SK-N-SH (cell line): ENCODE data around the gene NHS. TPM values are rescaled to one million over a fixed set of nuclear protein-coding genes. Genes with fewer than 3 reads are reported as not detected.

Experiments used
- CTCF ChIA-PET: fragments of 300-600, 350-600 bp; formaldehyde crosslinking; extraction: SDS; loops from one replicate; lab custom pipeline; 2021; lab: Yijun Ruan, JAX
- POLR2A ChIA-PET: fragments of 350-600 bp; sonication (Branson Sonifier 250); formaldehyde crosslinking; extraction: SDS; loops from one replicate; lab custom pipeline; 2020; ENCODE audit warnings: antibody characterized with exemption, inconsistent platforms; lab: Yijun Ruan, JAX
- DNase-seq: peaks from one replicate; pipeline ENCODE4 v3.0.0; 2012
- H2AFZ ChIP-seq: fragments of 200-600 bp; sonication (generic); 2 replicates; pipeline ENCODE4 v1.8.1; 2016; ENCODE audit warnings: antibody characterized with exemption, mild to moderate bottlenecking, low read depth
- H3F3A ChIP-seq: fragments of 200-600 bp; sonication (generic); replicated peaks from 2 replicates; pipeline ENCODE3; 2016; ENCODE audit warnings: antibody characterized with exemption, mild to moderate bottlenecking; ENCODE audit not compliant: insufficient read depth
- H3K27ac ChIP-seq, 2 experiments: fragments of 200-500 bp in 1 of 2; fragments of 200-600 bp in 1 of 2; sonication (Bioruptor generic) in 1 of 2; sonication (generic), shearing (Covaris generic) in 1 of 2; 2 replicates each; pipeline versions ENCODE4 v1.5.1 to v1.6.1; 2014 to 2016; ENCODE audit warnings: low read depth in 2 of 2, inconsistent platforms in 1 of 2, low read length in 1 of 2, mild to moderate bottlenecking in 1 of 2, mixed read lengths in 1 of 2
- H3K27me3 ChIP-seq: fragments of 200-600 bp; sonication (generic), shearing (Covaris generic); 2 replicates; pipeline ENCODE4 v1.6.1; 2016; ENCODE audit warnings: mixed run types; ENCODE audit not compliant: insufficient read depth
- H3K36me3 ChIP-seq, 2 experiments: fragments of 200-500 bp in 1 of 2; fragments of 200-600 bp in 1 of 2; sonication (Bioruptor generic) in 1 of 2; sonication (generic) in 1 of 2; replicated peaks in 1 of 2; 2 replicates each; pipeline versions ENCODE3 to v1.5.1; 2014 to 2016; ENCODE audit warnings: low read length in 1 of 2, mild to moderate bottlenecking in 1 of 2; ENCODE audit not compliant: insufficient read depth in 2 of 2, control insufficient read depth in 1 of 2
- H3K4me1 ChIP-seq, 2 experiments: fragments of 200-500 bp in 1 of 2; fragments of 200-600 bp in 1 of 2; sonication (Bioruptor generic) in 1 of 2; sonication (generic), shearing (Covaris generic) in 1 of 2; 2 replicates each; pipeline versions ENCODE4 v1.5.1 to v1.6.1; 2014 to 2016; ENCODE audit warnings: low read depth in 1 of 2, low read length in 1 of 2, mixed run types in 1 of 2; ENCODE audit not compliant: insufficient read depth in 2 of 2, control insufficient read depth in 1 of 2
- H3K4me2 ChIP-seq: fragments of 200-600 bp; sonication (generic), shearing (Covaris generic); 2 replicates; pipeline ENCODE4 v1.6.1; 2017; ENCODE audit warnings: mixed run types
- H3K4me3 ChIP-seq, 2 experiments: fragments of 200-500 bp in 1 of 2; fragments of 200-600 bp in 1 of 2; sonication (Bioruptor generic) in 1 of 2; sonication (generic), shearing (Covaris generic) in 1 of 2; 2 replicates each; pipeline versions ENCODE4 v1.5.1 to v1.8.1; 2014 to 2016; ENCODE audit warnings: low read depth in 2 of 2, inconsistent platforms in 1 of 2, low read length in 1 of 2, mild to moderate bottlenecking in 1 of 2, mixed read lengths in 1 of 2, moderate library complexity in 1 of 2
- H3K79me2 ChIP-seq: fragments of 200-600 bp; sonication (generic); 2 replicates; pipeline ENCODE4 v1.8.1; 2017; ENCODE audit warnings: mild to moderate bottlenecking; ENCODE audit not compliant: insufficient read depth
- H3K9ac ChIP-seq: fragments of 200-600 bp; sonication (generic); 2 replicates; pipeline ENCODE4 v1.6.1; 2017; ENCODE audit warnings: mixed run types
- H3K9me2 ChIP-seq: fragments of 200-600 bp; sonication (generic); 2 replicates; pipeline ENCODE4 v1.6.1; 2017; ENCODE audit warnings: mixed run types
- H3K9me3 ChIP-seq: fragments of 200-600 bp; sonication (generic); 2 replicates; pipeline ENCODE4 v1.6.1; 2017; ENCODE audit warnings: mixed run types, mild to moderate bottlenecking, moderate library complexity
- H4K20me1 ChIP-seq: fragments of 200-600 bp; sonication (generic); 2 replicates; pipeline ENCODE4 v1.6.1; 2017; ENCODE audit warnings: mild to moderate bottlenecking, mixed run types; ENCODE audit not compliant: insufficient read depth
- CHD2 ChIP-seq: fragments of 150-350 bp; IDR thresholded peaks from 2 replicates; pipeline ENCODE4 v1.6.1; 2018; ENCODE audit warnings: low read length; ENCODE audit not compliant: partially characterized antibody
- EP300 ChIP-seq, 2 experiments: IDR thresholded peaks; 2 replicates each; pipeline versions ENCODE4 v1.4.0 to v1.6.1; 2012; ENCODE audit warnings: borderline replicate concordance in 1 of 2, low read depth in 1 of 2, low read length in 1 of 2
- FOXJ3 ChIP-seq: sonication (generic); formaldehyde crosslinking; IDR thresholded peaks from 2 replicates; pipeline ENCODE4 v1.5.1; 2020; ENCODE audit warnings: mild to moderate bottlenecking, missing genetic modification reagents
- FOXM1 ChIP-seq: IDR thresholded peaks from 2 replicates; pipeline ENCODE4 v1.4.0; 2012; ENCODE audit warnings: low read depth, mild to moderate bottlenecking
- GABPA ChIP-seq: IDR thresholded peaks from 2 replicates; pipeline ENCODE4 v1.4.0; 2012; ENCODE audit warnings: low read depth, mild to moderate bottlenecking
- GATA2 ChIP-seq: sonication (generic); formaldehyde crosslinking; IDR thresholded peaks from 2 replicates; pipeline ENCODE4 v1.5.0; 2020; ENCODE audit warnings: mild to moderate bottlenecking, missing genetic modification reagents
- MAX ChIP-seq: IDR thresholded peaks from 2 replicates; pipeline ENCODE4 v1.4.0; 2012; ENCODE audit warnings: low read depth
- MEF2A ChIP-seq: IDR thresholded peaks from 2 replicates; pipeline ENCODE4 v1.4.0; 2012; ENCODE audit warnings: low read depth, borderline replicate concordance
- MXI1 ChIP-seq: IDR thresholded peaks from 2 replicates; pipeline ENCODE4 v1.6.1; 2012; ENCODE audit warnings: mild to moderate bottlenecking, low read depth, low read length, improper control_type of control experiment
- NFIC ChIP-seq: IDR thresholded peaks from 2 replicates; pipeline ENCODE4 v1.4.0; 2012; ENCODE audit warnings: borderline replicate concordance
- POLR2AphosphoS5 ChIP-seq: IDR thresholded peaks from 2 replicates; pipeline ENCODE4 v1.6.1; 2012; ENCODE audit warnings: low read depth, low read length
- RAD21 ChIP-seq: IDR thresholded peaks from 2 replicates; pipeline ENCODE4 v1.6.1; 2012; ENCODE audit warnings: mild to moderate bottlenecking, low read length
- RFX5 ChIP-seq: IDR thresholded peaks from 2 replicates; pipeline ENCODE4 v1.6.1; 2012; ENCODE audit warnings: mild to moderate bottlenecking, improper control_type of control experiment, low read length
- SIN3A ChIP-seq: IDR thresholded peaks from 2 replicates; pipeline ENCODE4 v1.6.1; 2012; ENCODE audit warnings: low read depth, mild to moderate bottlenecking, low read length, moderate library complexity, borderline replicate concordance
- SMC3 ChIP-seq: IDR thresholded peaks from 2 replicates; pipeline ENCODE4 v1.6.1; 2012; ENCODE audit warnings: low read depth, low read length, improper control_type of control experiment
- TAF1 ChIP-seq: IDR thresholded peaks from 2 replicates; pipeline ENCODE4 v1.6.1; 2012; ENCODE audit warnings: low read depth, mild to moderate bottlenecking, low read length, moderate library complexity, borderline replicate concordance
- TEAD4 ChIP-seq: IDR thresholded peaks from 2 replicates; pipeline ENCODE4 v1.4.0; 2012; ENCODE audit warnings: mild to moderate bottlenecking, borderline replicate concordance; ENCODE audit not compliant: insufficient read depth
- YY1 ChIP-seq: IDR thresholded peaks from 2 replicates; pipeline ENCODE4 v1.4.0; 2012; ENCODE audit warnings: low read depth, mild to moderate bottlenecking
- WGBS: methylation state at CpG from one replicate; pipeline ENCODE4 v1.1.6; 2017; ENCODE audit warnings: low lambda C conversion rate; 5-methylcytosine and 5-hydroxymethylcytosine counted together
- polyA plus RNA-seq, 3 experiments: library from polyadenylated mRNA; depleted of rRNA; stranded (reverse); fragments of >200 nt; gene quantifications; 2 replicates each; pipeline ENCODE4 v1.2.3, GENCODE V29; 2012
- TF ChIP-seq, protein P1 (sequence below): IDR thresholded peaks from 2 replicates; pipeline ENCODE4; 2012

The NHS gene
- polyA plus RNA-seq, 1 of the 3 experiments (the other 2 are of a cell fraction) = 1.0 TPM

GRCh38 chrX:17737986-17738713 lies 363.1 kb downstream of the NHS start:
- Histone ChIP-seq H3K9me2 (no peaks in the 10 kb centered on the region), H3K27ac (peak overlapping the region; percentile 47 to 84), H4K20me1 (no peaks in the 10 kb centered on the region), H3K79me2 (peaks cover 36% of the 10 kb centered on the region; the same call in 1 of the 2 replicates), H3K4me1 (no peaks in the 10 kb centered on the region; a peak in 1 of 4 replicates), H3K9ac (peak overlapping the region; percentile 71), H3K4me2 (peak overlapping the region; percentile 76)
- peak; percentile 30 for DNase-seq
- POLR2A ChIA-PET = no interaction called here
- WGBS = 10% methylated on average over 31 of the region's 45 CpGs
- peak; percentile 14; the same call in 1 of the 2 replicates for TF ChIP-seq SIN3A
- no peak for TF ChIP-seq NFIC
- TF ChIP-seq CHD2 = no peak
- 0 out of 2 replicates have a peak, but pooled peaks have one; percentile 51 for TF ChIP-seq MAX
- TF ChIP-seq, all 33 proteins: peak for 2
- CTCF ChIA-PET = interaction anchor here (1.1 kb wide), 1 partner anchor 12 kb away, joined by 4 read pairs; no protein-coding TSS in a partner anchor
- Histone ChIP-seq H3F3A (no peaks in the 10 kb centered on the region), H3K4me3 (peak overlapping the region; percentile 65 to 68), H2AFZ (peak overlapping the region; percentile 78), H3K36me3 (no peaks in the 10 kb centered on the region), H3K27me3 (no peaks in the 10 kb centered on the region), H3K9me3 (no peaks in the 10 kb centered on the region)

DNA sequence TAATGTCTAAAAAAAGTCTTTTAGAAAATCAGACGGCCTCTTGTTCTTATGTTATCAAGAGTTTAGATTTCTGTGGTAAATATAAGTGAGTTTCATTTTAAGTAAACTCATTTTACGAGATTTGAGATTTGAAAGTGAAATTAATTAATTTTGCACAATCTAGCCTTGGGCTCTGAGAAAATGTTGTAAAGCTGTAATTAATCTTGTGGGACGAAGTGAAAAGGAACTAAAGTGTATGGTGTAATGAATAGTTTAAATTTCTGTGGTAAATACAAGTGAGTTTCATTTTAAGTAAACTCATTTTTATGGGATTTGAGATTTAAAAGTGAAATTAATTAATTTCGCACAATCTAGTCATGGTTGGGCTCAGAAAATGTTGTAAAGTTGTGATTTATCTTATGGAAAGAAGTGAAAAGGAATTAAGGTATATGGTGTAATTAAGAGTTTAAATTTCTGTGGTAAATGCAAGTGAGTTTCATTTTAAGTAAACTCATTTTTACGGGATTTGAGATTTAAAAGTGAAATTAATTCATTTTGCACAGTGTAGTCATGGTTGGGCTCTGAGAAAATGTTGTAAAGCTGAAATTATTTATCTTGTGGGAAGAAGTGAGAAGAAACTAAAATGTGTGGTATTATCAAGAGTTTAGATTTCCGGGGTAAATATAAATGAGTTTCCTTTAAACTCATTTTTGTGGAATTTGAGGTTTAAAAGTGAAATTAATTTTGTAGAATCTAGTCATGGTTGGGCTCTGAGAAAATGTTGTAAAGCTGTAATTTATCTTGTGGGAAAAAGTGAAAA lies 363.9 kb downstream of the NHS start:
- Histone ChIP-seq H3K9me3 (no peaks in the 10 kb centered on the region), H2AFZ (peak overlapping the region; percentile 78; the same call in 1 of the 2 replicates), H3F3A (no peaks in the 10 kb centered on the region), H3K4me1 (no peaks in the 10 kb centered on the region; a peak in 1 of 4 replicates), H4K20me1 (no peaks in the 10 kb centered on the region), H3K4me2 (peak overlapping the region; percentile 76), H3K9ac (peak overlapping the region; percentile 71), H3K36me3 (no peaks in the 10 kb centered on the region), H3K4me3 (peak overlapping the region; percentile 65 to 68), H3K27ac (peak overlapping the region; percentile 47 to 84; a peak in 1 of 4 replicates), H3K9me2 (no peaks in the 10 kb centered on the region), H3K27me3 (no peaks in the 10 kb centered on the region), H3K79me2 (peaks cover 36% of the 10 kb centered on the region; the same call in 1 of the 2 replicates)
- TF ChIP-seq EP300 (IDR thresholded peaks at IDR 0.05; ENCODE audit: borderline replicate concordance in 1 of 2, low read depth in 1 of 2, low read length in 1 of 2) = no peak
- TF ChIP-seq POLR2AphosphoS5 = no peak
- TF ChIP-seq GATA2 (CRISPR knock-in tag) = no peak
- TF ChIP-seq, protein P1, sequence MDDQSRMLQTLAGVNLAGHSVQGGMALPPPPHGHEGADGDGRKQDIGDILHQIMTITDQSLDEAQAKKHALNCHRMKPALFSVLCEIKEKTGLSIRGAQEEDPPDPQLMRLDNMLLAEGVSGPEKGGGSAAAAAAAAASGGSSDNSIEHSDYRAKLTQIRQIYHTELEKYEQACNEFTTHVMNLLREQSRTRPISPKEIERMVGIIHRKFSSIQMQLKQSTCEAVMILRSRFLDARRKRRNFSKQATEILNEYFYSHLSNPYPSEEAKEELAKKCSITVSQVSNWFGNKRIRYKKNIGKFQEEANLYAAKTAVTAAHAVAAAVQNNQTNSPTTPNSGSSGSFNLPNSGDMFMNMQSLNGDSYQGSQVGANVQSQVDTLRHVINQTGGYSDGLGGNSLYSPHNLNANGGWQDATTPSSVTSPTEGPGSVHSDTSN = no peak
- no peak for TF ChIP-seq RFX5
- TF ChIP-seq SMC3 = no peak
- no peak for TF ChIP-seq TEAD4
- TF ChIP-seq RAD21 = no peak
- no peak for TF ChIP-seq NFIC
- no peak for TF ChIP-seq MEF2A
- TF ChIP-seq MXI1 = no peak
- TF ChIP-seq YY1 = no peak
- no peak for TF ChIP-seq TAF1
- no peak for TF ChIP-seq FOXJ3
- no peak for TF ChIP-seq GABPA
- no peak for TF ChIP-seq FOXM1
- DNase-seq = no peak
- WGBS = 27% methylated on average over 6 of the region's 6 CpGs
- CTCF ChIA-PET = interaction anchor here (0.6 to 1.1 kb wide), 2 partner anchors 11 to 57 kb away, joined by 3 to 4 read pairs; no protein-coding TSS in a partner anchor
- POLR2A ChIA-PET = no interaction called here
